Ishikawa (cell line): ENCODE measurements around the gene POU3F3.

ENCODE experiments used
- CEBPB ChIP-seq: IDR thresholded peaks from 2 replicates; pipeline ENCODE4 v1.6.1; 2012
- CREB1 ChIP-seq: IDR thresholded peaks from 2 replicates; pipeline ENCODE4 v1.6.1; 2012; ENCODE audit warnings: low read depth
- EGR1 ChIP-seq: IDR thresholded peaks from 2 replicates; pipeline ENCODE4 v1.6.1; 2012
- EP300 ChIP-seq: IDR thresholded peaks from 2 replicates; pipeline ENCODE4 v1.6.1; 2012; ENCODE audit warnings: borderline replicate concordance
- FOXM1 ChIP-seq: IDR thresholded peaks from 2 replicates; pipeline ENCODE4 v1.6.1; 2012; ENCODE audit warnings: low read depth, borderline replicate concordance
- MAX ChIP-seq: IDR thresholded peaks from 2 replicates; pipeline ENCODE4 v1.6.1; 2012
- NFIC ChIP-seq: IDR thresholded peaks from 2 replicates; pipeline ENCODE4 v1.6.1; 2012
- RAD21 ChIP-seq: IDR thresholded peaks from 2 replicates; pipeline ENCODE4 v1.6.1; 2012; ENCODE audit warnings: low read depth
- REST ChIP-seq: IDR thresholded peaks from 2 replicates; pipeline ENCODE4 v1.6.1; 2012; ENCODE audit warnings: low read depth, mild to moderate bottlenecking
- TAF1 ChIP-seq: IDR thresholded peaks from 2 replicates; pipeline ENCODE4 v1.6.1; 2012; ENCODE audit warnings: low read depth, mild to moderate bottlenecking
- TCF12 ChIP-seq: IDR thresholded peaks from 2 replicates; pipeline ENCODE4 v1.6.1; 2012; ENCODE audit warnings: low read depth
- TEAD4 ChIP-seq: IDR thresholded peaks from 2 replicates; pipeline ENCODE4 v1.6.1; 2012
- YY1 ChIP-seq: IDR thresholded peaks from 2 replicates; pipeline ENCODE4 v1.6.1; 2012; ENCODE audit warnings: low read depth
- ZBTB7A ChIP-seq: IDR thresholded peaks from 2 replicates; pipeline ENCODE4 v1.6.1; 2012; ENCODE audit warnings: low read depth
- TF ChIP-seq, protein P1 (sequence below): IDR thresholded peaks from 2 replicates; pipeline ENCODE4 v1.6.1; 2012

Gene POU3F3

GRCh38 chr2:104858006-104858978 lies 4.4 kb downstream of the POU3F3 start:
- TF ChIP-seq, protein P1, sequence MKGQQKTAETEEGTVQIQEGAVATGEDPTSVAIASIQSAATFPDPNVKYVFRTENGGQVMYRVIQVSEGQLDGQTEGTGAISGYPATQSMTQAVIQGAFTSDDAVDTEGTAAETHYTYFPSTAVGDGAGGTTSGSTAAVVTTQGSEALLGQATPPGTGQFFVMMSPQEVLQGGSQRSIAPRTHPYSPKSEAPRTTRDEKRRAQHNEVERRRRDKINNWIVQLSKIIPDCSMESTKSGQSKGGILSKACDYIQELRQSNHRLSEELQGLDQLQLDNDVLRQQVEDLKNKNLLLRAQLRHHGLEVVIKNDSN = no peak
- TF ChIP-seq TEAD4 (no peak), REST (no peak), TAF1 (no peak), FOXM1 (no peak), YY1 (no peak), NFIC (no peak), ZBTB7A (no peak), TCF12 (no peak), EGR1 (no peak), EP300 (no peak), CEBPB (no peak), CREB1 (no peak), RAD21 (no peak), MAX (no peak)

DNA sequence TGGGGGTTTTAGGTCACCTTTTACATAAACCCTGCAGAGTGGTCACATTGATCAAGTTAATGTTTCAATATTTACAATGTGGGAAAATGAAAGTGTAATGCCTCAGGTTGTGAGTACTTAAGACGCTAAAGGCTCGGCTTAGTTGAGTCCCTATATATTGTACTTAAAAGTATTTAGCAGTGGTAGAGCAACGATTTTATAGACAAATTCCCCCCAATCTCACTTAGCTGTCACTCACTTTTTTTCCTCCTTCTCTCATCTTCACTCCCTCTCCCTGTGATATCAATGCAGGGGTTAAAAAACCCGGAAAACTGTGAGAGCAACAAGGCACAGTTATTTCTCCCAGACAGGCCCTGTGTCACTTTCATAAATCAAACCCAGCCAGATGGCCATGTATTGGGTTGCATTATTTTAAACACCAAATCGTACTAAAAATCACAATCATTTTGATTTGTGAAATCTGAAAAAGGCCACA lies 5.4 kb downstream of the POU3F3 start:
- TF ChIP-seq MAX (no peak), TCF12 (no peak), TEAD4 (no peak), CEBPB (no peak), RAD21 (no peak), ZBTB7A (no peak), FOXM1 (no peak), NFIC (no peak)
- TF ChIP-seq, protein P1 = no peak

DNA sequence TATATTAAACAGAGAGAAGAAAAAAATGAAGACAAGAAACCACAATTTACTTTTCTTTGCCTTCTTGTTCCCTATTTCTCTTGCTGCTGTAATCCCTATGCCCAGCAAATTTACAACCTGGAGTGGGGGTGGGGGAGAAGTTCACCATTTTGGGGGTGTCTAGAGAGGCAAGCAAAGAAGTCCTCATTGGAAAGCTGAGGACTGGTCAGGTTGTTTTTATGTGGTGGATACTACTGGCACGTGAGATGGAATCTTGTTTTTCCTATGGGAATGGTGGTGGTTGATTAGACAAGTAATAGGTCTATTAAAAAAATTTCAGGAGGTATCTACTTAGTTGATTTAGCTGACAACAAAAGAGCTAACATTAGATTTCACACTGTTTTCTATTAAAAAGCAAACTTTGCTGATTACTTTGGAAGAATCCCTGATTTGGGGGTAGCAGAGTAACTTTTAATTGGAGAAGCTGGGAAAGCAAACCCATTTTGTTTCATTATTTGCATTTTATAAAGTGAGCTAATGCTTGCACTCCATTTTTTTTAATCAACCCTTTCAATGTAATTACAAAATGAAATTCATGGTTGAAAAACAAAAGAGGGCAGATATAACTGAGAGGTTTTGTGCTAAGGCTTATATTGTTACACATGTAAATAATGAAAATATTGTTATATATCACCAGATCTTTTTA lies 6.0 kb downstream of the POU3F3 start:
- no peak for TF ChIP-seq REST
- no peak for TF ChIP-seq EP300
- TF ChIP-seq RAD21 = no peak
- no peak for TF ChIP-seq TAF1

GRCh38 chr2:104860451-104860790 lies 6.5 kb downstream of the POU3F3 start:
- no peak for TF ChIP-seq FOXM1
- no peak for TF ChIP-seq CREB1
- TF ChIP-seq, protein P1 = no peak
- TF ChIP-seq TAF1 = no peak
- TF ChIP-seq NFIC = no peak
- TF ChIP-seq EGR1 = no peak
- TF ChIP-seq RAD21 = no peak
- TF ChIP-seq ZBTB7A = no peak
- no peak for TF ChIP-seq TEAD4
- TF ChIP-seq YY1 = no peak
- no peak for TF ChIP-seq REST
- TF ChIP-seq EP300 = no peak
- no peak for TF ChIP-seq TCF12
- no peak for TF ChIP-seq MAX
- no peak for TF ChIP-seq CEBPB
